GM21723 (cell line): ENCODE results near the gene COX6A2.
A peak's percentile ranks its signal among the peaks of the same experiment; 100 is the strongest.
"Not testable (repeated sequence)": the region's sequence is repeated elsewhere in the genome, so short reads cannot be mapped to it uniquely, and the experiment has no call there.

ENCODE experiments used
- ATAC-seq: cut with Tn5 transposase; IDR thresholded peaks from one replicate; pipeline ENCODE4 v1.9.1; 2021; ENCODE audit warnings: mild to moderate bottlenecking, moderate library complexity; ENCODE audit not compliant: unreplicated experiment

Gene COX6A2

GRCh38 chr16:31461921-31462804 is 34.0 kb upstream of the COX6A2 start:
- no peak for ATAC-seq

GRCh38 chr16:31461201-31461920 is 33.2 kb upstream of the COX6A2 start:
- ATAC-seq = no peak

GRCh38 chr16:31460582-31461002 is 32.4 kb upstream of the COX6A2 start:
- no peak for ATAC-seq

GRCh38 chr16:31459687-31460581 is 31.8 kb upstream of the COX6A2 start:
- peak; percentile 71 for ATAC-seq

DNA sequence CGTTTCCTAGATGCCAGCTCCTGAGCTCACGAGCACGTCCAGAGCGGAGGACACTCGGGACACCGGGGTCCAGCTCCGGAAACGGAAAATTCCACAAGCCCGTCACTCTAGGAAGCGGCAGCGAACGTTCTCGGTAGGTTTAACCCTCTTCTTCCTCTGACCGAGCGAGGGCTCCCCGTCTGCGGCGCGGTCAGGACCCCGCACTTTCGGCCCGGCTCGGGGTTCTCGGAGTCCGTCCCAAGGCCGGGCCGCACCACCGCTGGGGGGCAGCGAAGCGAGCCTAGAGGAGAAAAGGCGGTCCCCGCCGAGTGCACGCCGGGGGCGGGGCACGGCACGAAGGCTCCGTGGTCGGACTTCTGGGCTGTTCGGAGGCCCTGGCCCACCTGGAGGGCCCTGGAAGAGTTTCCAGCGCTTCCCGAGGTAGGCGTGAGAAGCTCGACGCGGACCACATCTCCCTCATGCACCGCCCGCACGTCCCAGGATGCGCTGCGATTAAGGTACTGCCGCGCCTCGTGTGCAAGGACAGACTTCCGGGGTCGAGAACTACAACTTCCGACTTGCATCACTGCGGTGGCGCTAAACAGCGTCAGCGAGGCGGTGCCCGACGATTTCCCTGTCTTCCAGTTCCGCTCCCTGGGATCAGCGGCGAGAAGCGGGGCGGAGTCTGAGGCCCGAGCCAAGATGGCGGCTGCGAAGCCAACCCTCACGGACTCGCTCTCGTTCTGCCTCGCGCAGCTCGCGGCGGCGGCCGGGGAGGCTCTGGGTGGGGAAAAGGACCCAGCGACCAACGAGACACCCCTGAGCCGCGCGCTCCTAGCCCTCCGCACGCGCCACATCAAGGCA is 30.9 kb upstream of the COX6A2 start, which contains the start of gene ARMC5:
TSS of gene ARMC5 (plus strand) at position 658 of the 843 bp plus-strand sequence. CDS start at position 682, 24 bp downstream.
- ATAC-seq = peak; percentile 75

- no peak for ATAC-seq
These were observed 30.1 kb upstream of the COX6A2 start for GRCh38 chr16:31458073-31458843.

DNA sequence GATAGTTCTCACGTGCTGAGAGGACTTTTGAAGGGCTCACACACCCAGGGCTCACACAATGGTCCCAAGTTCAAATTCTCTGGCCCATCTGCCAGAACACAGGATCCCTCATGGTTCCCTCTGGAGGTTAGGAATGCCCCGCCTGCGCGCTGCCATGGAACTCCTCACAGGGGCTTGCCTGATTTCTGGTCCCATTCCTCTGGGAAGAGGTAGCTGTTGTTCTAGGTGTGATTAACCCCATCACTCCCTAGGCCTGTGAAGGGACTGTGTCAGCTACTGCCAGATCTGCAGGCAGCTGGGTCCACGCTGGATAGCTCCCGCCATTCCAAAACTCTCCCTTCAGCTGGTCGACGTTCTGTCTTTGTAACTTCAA is 28.8 kb upstream of the COX6A2 start:
- no peak for ATAC-seq

- no peak for ATAC-seq
These were observed 27.6 kb upstream of the COX6A2 start for GRCh38 chr16:31455601-31456314.

- ATAC-seq = no peak
These were observed 25.4 kb upstream of the COX6A2 start for GRCh38 chr16:31453255-31454204.

- ATAC-seq = no peak
These were observed 24.5 kb upstream of the COX6A2 start for GRCh38 chr16:31452631-31453106.

DNA sequence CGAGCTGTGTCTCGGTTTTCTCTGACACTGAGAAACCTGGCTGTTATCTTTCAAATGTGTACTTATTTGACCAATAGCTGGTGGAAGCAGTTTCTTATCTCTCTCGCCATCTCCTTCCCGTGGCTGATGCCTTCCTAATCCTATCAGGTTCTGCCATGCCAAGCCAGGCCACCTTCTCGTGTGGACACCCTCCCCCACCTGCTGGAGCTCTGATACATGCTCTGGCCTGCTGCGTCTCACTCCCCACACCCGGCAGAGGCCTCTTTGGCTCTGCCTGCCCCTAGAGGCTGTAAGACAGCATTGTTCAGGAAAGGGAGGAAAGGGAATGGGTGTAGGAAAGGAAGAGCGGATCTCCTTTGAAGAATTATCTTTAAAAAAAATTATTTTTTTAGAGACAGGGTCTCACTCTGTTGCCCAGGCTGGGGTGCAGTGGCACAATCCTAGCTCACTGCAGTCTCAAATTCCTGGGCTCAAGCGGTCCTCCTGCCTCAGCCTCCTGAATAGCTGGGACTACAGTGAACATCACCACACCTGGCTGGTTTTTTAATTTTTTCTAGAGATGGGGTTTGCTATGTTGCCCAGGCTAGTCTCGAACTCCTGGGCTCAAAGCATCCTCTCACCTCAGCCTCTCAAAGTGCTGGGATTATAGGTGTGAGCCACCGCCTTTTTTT is 23.7 kb upstream of the COX6A2 start:
- no peak for ATAC-seq

GRCh38 chr16:31451201-31451600 is 23.0 kb upstream of the COX6A2 start:
- ATAC-seq = no peak

DNA sequence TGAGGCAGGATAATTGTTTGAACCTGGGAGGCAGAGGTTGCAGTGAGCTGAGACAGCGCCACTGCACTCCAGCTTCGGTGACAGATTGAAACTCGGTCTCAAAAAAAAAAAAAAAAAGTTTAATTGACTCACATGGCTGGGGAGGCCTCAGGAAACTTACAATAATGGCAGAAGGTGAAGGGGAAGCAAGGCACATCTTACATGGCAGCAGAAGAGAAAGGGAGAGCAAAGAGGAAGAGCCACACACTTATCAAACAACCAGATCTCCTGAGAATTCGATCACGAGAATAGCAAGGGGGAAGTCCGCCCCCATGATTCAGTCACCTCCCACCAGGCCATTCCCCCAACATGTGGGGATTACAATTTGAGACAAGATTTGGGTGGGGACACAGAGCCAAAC is 17.8 kb upstream of the COX6A2 start:
- not testable (repeated sequence) for ATAC-seq

GRCh38 chr16:31441956-31442355 is 13.8 kb upstream of the COX6A2 start:
- no peak for ATAC-seq

- ATAC-seq = no peak
These were observed 12.5 kb upstream of the COX6A2 start for GRCh38 chr16:31440516-31441184.

DNA sequence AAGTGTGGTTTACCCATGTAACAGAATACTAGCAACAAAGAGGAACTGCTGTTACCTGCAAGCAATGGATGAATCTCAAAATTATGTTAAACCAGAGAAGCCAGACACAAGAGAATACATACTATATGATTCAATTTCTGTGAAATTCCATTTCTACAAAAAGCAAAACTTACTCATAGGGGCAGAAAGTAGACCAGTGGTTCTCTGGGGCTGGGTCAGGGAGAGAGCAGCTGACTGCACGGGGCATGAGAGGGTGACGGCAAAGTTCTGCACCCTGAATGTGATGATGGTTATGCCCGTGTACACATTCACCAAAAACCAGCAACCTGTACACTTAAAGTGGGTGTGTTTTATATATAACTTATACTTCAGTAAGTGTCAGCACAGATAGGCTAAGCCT is 11.4 kb upstream of the COX6A2 start:
- no peak for ATAC-seq
